Urinary bladder (tissue), 4 donors: ENCODE data around the gene FGF11. TPM values are rescaled to one million over a fixed set of nuclear protein-coding genes. Genes with fewer than 3 reads are reported as not detected.

Experiments used
- DNase-seq: peaks from one replicate; pipeline ENCODE4 v3.0.0-alpha.2; 2015; ENCODE audit errors: extremely low spot score
- H3K27ac ChIP-seq: one replicate; pipeline ENCODE4 v1.5.1; 2013; ENCODE audit warnings: low read depth, mild to moderate bottlenecking, moderate library complexity
- H3K36me3 ChIP-seq: one replicate; pipeline ENCODE4 v1.6.1; 2013; ENCODE audit warnings: mild to moderate bottlenecking, moderate library complexity; ENCODE audit not compliant: insufficient read depth
- H3K4me1 ChIP-seq: one replicate; pipeline ENCODE4 v1.6.1; 2013; ENCODE audit warnings: mild to moderate bottlenecking, moderate library complexity; ENCODE audit not compliant: insufficient read depth
- H3K4me3 ChIP-seq: one replicate; pipeline ENCODE4 v1.5.1; 2013; ENCODE audit warnings: low read depth, low read length
- WGBS: extraction: QIAGEN DNeasy Blood & Tissue Kit; methylation state at CpG from one replicate; pipeline ENCODE4 v1.1.7; 2013; 5-methylcytosine and 5-hydroxymethylcytosine counted together
- polyA plus RNA-seq: library from polyadenylated mRNA; stranded (reverse); fragments of 200-250 nt; gene quantifications from one replicate; pipeline ENCODE4 v1.2.3, GENCODE V29; 2013
- total RNA-seq: library from RNA; depleted of rRNA; stranded (reverse); fragments of >200 nt; gene quantifications from one replicate; pipeline ENCODE4 v1.2.3, GENCODE V29; 2014
- donor health status: healthy with polysubstance abuse.
- donor health status: healthy.

Gene FGF11
- total and polyA plus RNA-seq, 2 donors, result 0.95 to 2.1 TPM

- Histone ChIP-seq H3K4me3 (no peak overlapping the region), H3K36me3 (no peaks in the 10 kb centered on the region), H3K4me1 (peaks cover 2% of the 10 kb centered on the region), H3K27ac (no peak overlapping the region)
- WGBS, result 95% methylated on average over 1 of the region's 1 CpG
- no peak for DNase-seq
These were observed 52.3 kb downstream of the FGF11 start for GRCh38 chr17:7491583-7491982.

- DNase-seq, result no peak
- Histone ChIP-seq H3K4me1 (peaks cover 2% of the 10 kb centered on the region), H3K27ac (no peak overlapping the region), H3K36me3 (peaks cover 5% of the 10 kb centered on the region), H3K4me3 (no peak overlapping the region)
- WGBS, result 94% methylated on average over 3 of the region's 3 CpGs
These were observed 54.6 kb downstream of the FGF11 start for GRCh38 chr17:7493941-7494340.

Other genes with a start within 250 kb of the FGF11 start
Only the 30 nearest of the 40 such genes appear.
- gene CTDNEP1, start 187.8 kb upstream of the FGF11 start, total RNA-seq, result 40.0 TPM
- 89.2 TPM for gene CTDNEP1, start 187.8 kb upstream of the FGF11 start, polyA plus RNA-seq
- gene ELP5, start 187.3 kb upstream of the FGF11 start, total RNA-seq, result 17.7 TPM
- 39.2 TPM for gene ELP5, start 187.3 kb upstream of the FGF11 start, polyA plus RNA-seq
- 24.2 TPM for gene CLDN7, start 177.0 kb upstream of the FGF11 start, total RNA-seq
- 34.4 TPM for gene CLDN7, start 177.0 kb upstream of the FGF11 start, polyA plus RNA-seq
- gene SLC2A4, start 157.8 kb upstream of the FGF11 start, total RNA-seq, result 11.6 TPM
- 66.1 TPM for gene SLC2A4, start 157.8 kb upstream of the FGF11 start, polyA plus RNA-seq
- 0.37 TPM for gene YBX2, start 144.9 kb upstream of the FGF11 start, total RNA-seq
- gene YBX2, start 144.9 kb upstream of the FGF11 start, polyA plus RNA-seq, result 1.8 TPM
- gene EIF5A, start 131.9 kb upstream of the FGF11 start, total RNA-seq, result 123 TPM
- gene EIF5A, start 131.9 kb upstream of the FGF11 start, polyA plus RNA-seq, result 348 TPM
- 25.0 TPM for gene GPS2, start 124.2 kb upstream of the FGF11 start, total RNA-seq
- gene GPS2, start 124.2 kb upstream of the FGF11 start, polyA plus RNA-seq, result 70.2 TPM
- 20.9 TPM for gene NEURL4, start 110.2 kb upstream of the FGF11 start, total RNA-seq
- gene NEURL4, start 110.2 kb upstream of the FGF11 start, polyA plus RNA-seq, result 26.0 TPM
- 1.5 TPM for gene ACAP1, start 103.0 kb upstream of the FGF11 start, total RNA-seq
- 4.3 TPM for gene ACAP1, start 103.0 kb upstream of the FGF11 start, polyA plus RNA-seq
- 3.9 TPM for gene KCTD11, start 87.3 kb upstream of the FGF11 start, total RNA-seq
- gene KCTD11, start 87.3 kb upstream of the FGF11 start, polyA plus RNA-seq, result 19.3 TPM
- gene TMEM95, start 84.4 kb upstream of the FGF11 start, total RNA-seq, result not detected
- not detected for gene TMEM95, start 84.4 kb upstream of the FGF11 start, polyA plus RNA-seq
- 1.2 TPM for gene TNK1, start 58.4 kb upstream of the FGF11 start, total RNA-seq
- 4.8 TPM for gene TNK1, start 58.4 kb upstream of the FGF11 start, polyA plus RNA-seq
- 14.4 TPM for gene PLSCR3, start 45.0 kb upstream of the FGF11 start, total RNA-seq
- gene PLSCR3, start 45.0 kb upstream of the FGF11 start, polyA plus RNA-seq, result 56.3 TPM
- 76.2 TPM for gene TMEM256, start 35.4 kb upstream of the FGF11 start, total RNA-seq
- gene TMEM256, start 35.4 kb upstream of the FGF11 start, polyA plus RNA-seq, result 113 TPM
- gene NLGN2, start 31.7 kb upstream of the FGF11 start, total RNA-seq, result 8.5 TPM
- 40.9 TPM for gene NLGN2, start 31.7 kb upstream of the FGF11 start, polyA plus RNA-seq
- gene SPEM1, start 19.2 kb upstream of the FGF11 start, total RNA-seq, result not detected
- not detected for gene SPEM1, start 19.2 kb upstream of the FGF11 start, polyA plus RNA-seq
- not detected for gene SPEM2, start 13.9 kb upstream of the FGF11 start, total RNA-seq
- gene SPEM2, start 13.9 kb upstream of the FGF11 start, polyA plus RNA-seq, result not detected
- gene SPEM3, start 10.7 kb upstream of the FGF11 start, total RNA-seq, result not detected
- not detected for gene SPEM3, start 10.7 kb upstream of the FGF11 start, polyA plus RNA-seq
- 3.1 TPM for gene TMEM102, start 4.1 kb upstream of the FGF11 start, total RNA-seq
- gene TMEM102, start 4.1 kb upstream of the FGF11 start, polyA plus RNA-seq, result 4.0 TPM
- gene CHRNB1, start 5.5 kb downstream of the FGF11 start, total RNA-seq, result 10.7 TPM
- gene CHRNB1, start 5.5 kb downstream of the FGF11 start, polyA plus RNA-seq, result 15.4 TPM
- gene ZBTB4, start 40.1 kb downstream of the FGF11 start, total RNA-seq, result 21.1 TPM
- gene ZBTB4, start 40.1 kb downstream of the FGF11 start, polyA plus RNA-seq, result 76.2 TPM
- not detected for gene SLC35G6, start 41.9 kb downstream of the FGF11 start, total RNA-seq
- not detected for gene SLC35G6, start 41.9 kb downstream of the FGF11 start, polyA plus RNA-seq
- gene POLR2A, start 44.9 kb downstream of the FGF11 start, total RNA-seq, result 52.3 TPM
- gene POLR2A, start 44.9 kb downstream of the FGF11 start, polyA plus RNA-seq, result 32.2 TPM
- gene TNFSF12, start 109.5 kb downstream of the FGF11 start, total RNA-seq, result 8.5 TPM
- gene TNFSF12, start 109.5 kb downstream of the FGF11 start, polyA plus RNA-seq, result 87.2 TPM
- 3.8 TPM for gene TNFSF13, start 119.2 kb downstream of the FGF11 start, total RNA-seq
- gene TNFSF13, start 119.2 kb downstream of the FGF11 start, polyA plus RNA-seq, result 22.3 TPM
- gene SENP3, start 122.4 kb downstream of the FGF11 start, total RNA-seq, result 34.7 TPM
- 54.6 TPM for gene SENP3, start 122.4 kb downstream of the FGF11 start, polyA plus RNA-seq
- 9.1 TPM for gene CD68, start 140.1 kb downstream of the FGF11 start, total RNA-seq
- gene CD68, start 140.1 kb downstream of the FGF11 start, polyA plus RNA-seq, result 73.7 TPM
- gene MPDU1, start 144.3 kb downstream of the FGF11 start, total RNA-seq, result 40.2 TPM
- gene MPDU1, start 144.3 kb downstream of the FGF11 start, polyA plus RNA-seq, result 40.4 TPM
- gene SOX15, start 150.6 kb downstream of the FGF11 start, total RNA-seq, result 1.2 TPM
- gene SOX15, start 150.6 kb downstream of the FGF11 start, polyA plus RNA-seq, result 15.3 TPM
- gene FXR2, start 175.4 kb downstream of the FGF11 start, total RNA-seq, result 26.2 TPM
- gene FXR2, start 175.4 kb downstream of the FGF11 start, polyA plus RNA-seq, result 38.5 TPM